ENCODE data around the gene RARS2.

DNA sequence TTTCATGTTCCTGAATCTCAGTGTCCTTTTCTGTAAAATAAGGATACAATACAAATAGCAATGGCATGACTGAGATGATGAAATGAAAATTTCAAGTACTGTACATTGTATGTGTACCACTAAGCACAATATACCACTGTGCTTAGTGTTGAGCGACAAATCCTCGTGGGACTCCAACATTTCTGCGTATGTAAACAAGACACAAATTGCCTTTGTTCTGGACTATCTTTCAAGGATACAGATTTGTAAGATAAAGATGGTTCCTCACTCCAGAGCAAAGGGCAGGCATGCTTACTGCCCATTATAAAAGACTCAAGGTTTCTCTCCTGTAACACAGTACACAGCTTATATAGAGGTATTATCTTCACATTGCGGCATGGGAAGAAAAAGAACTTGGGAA, 6.0 kb downstream of the RARS2 start:
- TF ChIP-seq, protein P1, sequence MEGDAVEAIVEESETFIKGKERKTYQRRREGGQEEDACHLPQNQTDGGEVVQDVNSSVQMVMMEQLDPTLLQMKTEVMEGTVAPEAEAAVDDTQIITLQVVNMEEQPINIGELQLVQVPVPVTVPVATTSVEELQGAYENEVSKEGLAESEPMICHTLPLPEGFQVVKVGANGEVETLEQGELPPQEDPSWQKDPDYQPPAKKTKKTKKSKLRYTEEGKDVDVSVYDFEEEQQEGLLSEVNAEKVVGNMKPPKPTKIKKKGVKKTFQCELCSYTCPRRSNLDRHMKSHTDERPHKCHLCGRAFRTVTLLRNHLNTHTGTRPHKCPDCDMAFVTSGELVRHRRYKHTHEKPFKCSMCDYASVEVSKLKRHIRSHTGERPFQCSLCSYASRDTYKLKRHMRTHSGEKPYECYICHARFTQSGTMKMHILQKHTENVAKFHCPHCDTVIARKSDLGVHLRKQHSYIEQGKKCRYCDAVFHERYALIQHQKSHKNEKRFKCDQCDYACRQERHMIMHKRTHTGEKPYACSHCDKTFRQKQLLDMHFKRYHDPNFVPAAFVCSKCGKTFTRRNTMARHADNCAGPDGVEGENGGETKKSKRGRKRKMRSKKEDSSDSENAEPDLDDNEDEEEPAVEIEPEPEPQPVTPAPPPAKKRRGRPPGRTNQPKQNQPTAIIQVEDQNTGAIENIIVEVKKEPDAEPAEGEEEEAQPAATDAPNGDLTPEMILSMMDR (IDR thresholded peaks at IDR 0.05; ENCODE audit: insufficient read depth, low read depth, low read length), result no peak
- TF ChIP-seq EZH2 (IDR thresholded peaks at IDR 0.05; ENCODE audit: insufficient read depth, low read length), result no peak
